MCF 10A (cell line): ENCODE data around the gene MICAL3. TPM values are rescaled to one million over a fixed set of nuclear protein-coding genes. Genes with fewer than 3 reads are reported as not detected.
"Not testable (repeated sequence)": the region's sequence is repeated elsewhere in the genome, so short reads cannot be mapped to it uniquely, and the experiment has no call there.

ENCODE experiments used
- BruUV-seq: library from RNA; stranded (reverse); fragments of 400-500 nt; replicated peaks from 2 replicates; lab custom pipeline; 2021; lab: Mats Ljungman, UMichigan
- CTCF ChIA-PET: fragments of 300-600 bp; sonication (Branson Sonifier 250); formaldehyde crosslinking; extraction: SDS; loops from one replicate; lab custom pipeline; 2021; ENCODE audit warnings: antibody characterized with exemption, inconsistent platforms; lab: Yijun Ruan, JAX
- POLR2A ChIA-PET: fragments of 300-600, 350-650 bp; sonication (Branson Sonifier 250); formaldehyde crosslinking; extraction: SDS; loops from one replicate; lab custom pipeline; 2020; ENCODE audit warnings: antibody characterized with exemption, inconsistent platforms; lab: Yijun Ruan, JAX
- DNase-seq: peaks from one replicate; pipeline ENCODE4 v3.0.0-alpha.2; 2018; ENCODE audit not compliant: unreplicated experiment
- H3K27ac Mint-ChIP-seq: one replicate; pipeline ENCODE4 v1.8.0; 2022; ENCODE audit warnings: mild to moderate bottlenecking, low read depth, mixed read lengths; ENCODE audit not compliant: unreplicated experiment
- H3K27me3 Mint-ChIP-seq: one replicate; pipeline ENCODE4 v1.8.0; 2022; ENCODE audit warnings: mixed read lengths; ENCODE audit not compliant: insufficient read depth, unreplicated experiment
- H3K36me3 Mint-ChIP-seq: one replicate; pipeline ENCODE4 v1.8.0; 2022; ENCODE audit warnings: mild to moderate bottlenecking, moderate library complexity, mixed read lengths; ENCODE audit not compliant: insufficient read depth, unreplicated experiment
- H3K4me1 Mint-ChIP-seq: one replicate; pipeline ENCODE4 v1.8.0; 2022; ENCODE audit warnings: mixed read lengths; ENCODE audit not compliant: insufficient read depth, unreplicated experiment
- H3K4me3 Mint-ChIP-seq: one replicate; pipeline ENCODE4 v1.8.0; 2022; ENCODE audit warnings: mild to moderate bottlenecking, moderate library complexity, mixed read lengths; ENCODE audit not compliant: unreplicated experiment
- H3K9me3 Mint-ChIP-seq: one replicate; pipeline ENCODE4 v1.8.0; 2022; ENCODE audit warnings: mixed read lengths; ENCODE audit not compliant: unreplicated experiment
- CTCF ChIP-seq: fragments of 200-600 bp; IDR thresholded peaks from one replicate; pipeline ENCODE4 v1.8.0; 2022; ENCODE audit warnings: antibody characterized with exemption, mild to moderate bottlenecking; ENCODE audit not compliant: unreplicated experiment
- intact Hi-C: fragments of 100-400 bp; cut with micrococcal nuclease; formaldehyde crosslinking; loops from 2 replicates; pipeline ENCODE4 v1.14.1; 2022
- total RNA-seq: library from RNA; stranded (reverse); gene quantifications from 2 replicates; pipeline ENCODE4 v1.2.3, GENCODE V29; 2022

The MICAL3 gene
- total RNA-seq, 1 experiment from 2014 or later: 54.1 TPM

DNA sequence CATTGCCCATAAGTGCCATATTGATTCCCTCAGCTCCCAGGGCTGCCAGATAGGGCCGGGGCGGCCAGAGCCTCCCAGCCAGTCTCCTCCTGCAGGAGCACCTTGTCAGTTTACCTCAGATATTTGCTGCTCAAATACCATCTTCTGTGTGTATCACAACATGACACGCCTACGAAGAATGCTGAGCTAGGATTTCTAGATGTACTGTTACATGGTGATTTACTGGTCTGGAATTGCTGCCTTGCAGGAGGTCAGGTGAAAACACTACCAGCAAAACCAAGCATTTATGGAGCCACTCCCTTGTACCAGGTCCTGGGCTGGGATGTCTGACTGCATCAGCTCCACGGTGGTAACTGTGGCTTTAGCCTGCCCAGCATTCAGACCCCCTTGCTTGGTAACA, 11.8 kb downstream of the MICAL3 start:
- H3K36me3 Mint-ChIP-seq: no peaks in the 10 kb centered on the region
- peaks cover 22% of the 10 kb centered on the region for H3K4me1 Mint-ChIP-seq
- ChIA-PET POLR2A (interaction anchor here (0.5 to 5.7 kb wide), 12 partner anchors 9 to 1434 kb away, joined by 3 to 69 read pairs (median 6); partner anchors contain the start of genes MICAL3 and PEX26), CTCF (interaction anchor here (0.8 to 4.8 kb wide), 8 partner anchors 8 to 182 kb away, joined by 3 to 28 read pairs (median 4); partner anchors contain the start of gene PEX26)
- no peak for DNase-seq
- no TSS peak for BruUV-seq
- intact Hi-C loops: no loop called here
- no peak for TF ChIP-seq CTCF
- peak overlapping the region; percentile 41 for H3K27ac Mint-ChIP-seq
- H3K27me3 Mint-ChIP-seq: no peaks in the 10 kb centered on the region
- no peaks in the 10 kb centered on the region for H3K9me3 Mint-ChIP-seq
- no peak overlapping the region for H3K4me3 Mint-ChIP-seq

- Mint-ChIP-seq H3K4me3 (no peak overlapping the region), H3K27me3 (no peaks in the 10 kb centered on the region), H3K4me1 (peaks cover 22% of the 10 kb centered on the region), H3K9me3 (no peaks in the 10 kb centered on the region), H3K27ac (no peak overlapping the region), H3K36me3 (peaks cover 5% of the 10 kb centered on the region)
- TF ChIP-seq CTCF: no peak
- intact Hi-C loops: no loop called here
- BruUV-seq: no TSS peak
- CTCF ChIA-PET: interaction anchor here (0.6 to 4.8 kb wide), 2 partner anchors 66 to 121 kb away, joined by 3 to 28 read pairs; partner anchors contain the start of gene PEX26
- DNase-seq: no peak
- POLR2A ChIA-PET: interaction anchor here (5.2 to 5.7 kb wide), 2 partner anchors 9 to 15 kb away, joined by 54 to 69 read pairs; partner anchors contain the start of gene MICAL3
These were observed 14.1 kb downstream of the MICAL3 start for GRCh38 chr22:18010266-18010665.

- Mint-ChIP-seq H3K36me3 (peaks cover 5% of the 10 kb centered on the region), H3K4me3 (no peak overlapping the region), H3K9me3 (no peaks in the 10 kb centered on the region), H3K27ac (no peak overlapping the region), H3K27me3 (no peaks in the 10 kb centered on the region), H3K4me1 (peaks cover 10% of the 10 kb centered on the region)
- ChIA-PET CTCF (interaction anchor here (0.7 to 1.0 kb wide), 2 partner anchors 67 to 178 kb away, joined by 4 read pairs; no protein-coding TSS in a partner anchor), POLR2A (interaction anchor here (0.8 kb wide), 1 partner anchor 31 kb away, joined by 4 read pairs; no protein-coding TSS in a partner anchor)
- no TSS peak for BruUV-seq
- intact Hi-C loops: loop anchor here (10.0 kb wide), 1 partner anchor 93 kb away; no protein-coding TSS in a partner anchor
- no peak for TF ChIP-seq CTCF
- DNase-seq: no peak
These were observed 16.2 kb downstream of the MICAL3 start for GRCh38 chr22:18008136-18008535.

DNA sequence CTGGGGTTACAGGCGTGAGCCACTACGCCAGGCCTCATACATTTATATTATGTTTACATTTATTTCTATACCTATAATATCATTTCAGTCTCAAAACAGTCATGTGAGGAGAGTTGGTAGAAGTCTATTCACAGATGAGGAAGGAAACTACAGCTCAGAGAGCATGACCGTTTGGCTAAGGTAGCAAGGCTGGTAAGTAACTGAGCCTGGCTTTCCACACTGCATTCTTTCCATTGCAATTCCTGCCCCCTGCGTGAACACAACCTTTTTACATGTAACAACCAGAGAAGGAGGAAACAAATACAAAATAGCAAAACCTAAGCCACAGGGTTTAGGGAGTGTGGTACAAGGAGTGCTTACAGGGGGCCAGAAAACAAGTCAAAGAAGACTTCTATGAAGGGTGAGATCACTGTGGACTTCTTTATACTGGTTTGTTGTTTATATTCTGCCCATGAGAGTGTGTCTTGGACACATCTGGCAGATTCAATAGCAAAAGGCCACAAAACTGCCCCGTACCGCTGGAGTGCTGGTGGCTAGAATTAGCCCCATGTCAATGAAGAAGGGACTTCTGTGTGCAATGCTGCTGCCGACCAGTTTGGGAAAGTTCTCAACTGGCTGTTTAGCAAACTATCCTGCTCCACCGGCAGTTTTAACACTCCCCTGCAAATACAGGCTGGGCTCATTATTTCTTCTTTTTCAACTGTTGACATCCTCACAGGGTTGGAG, 19.0 kb downstream of the MICAL3 start:
- Mint-ChIP-seq H3K27ac (no peak overlapping the region), H3K4me1 (peaks cover 7% of the 10 kb centered on the region), H3K27me3 (no peaks in the 10 kb centered on the region), H3K4me3 (no peak overlapping the region), H3K9me3 (no peaks in the 10 kb centered on the region), H3K36me3 (peaks cover 5% of the 10 kb centered on the region)
- ChIA-PET CTCF (interaction anchor here (9.4 kb wide), 1 partner anchor 69 kb away, joined by 100 read pairs; the partner anchor contains the start of gene PEX26), POLR2A (interaction anchor here (7.3 kb wide), 1 partner anchor 7 kb away, joined by 54 read pairs; no protein-coding TSS in a partner anchor)
- DNase-seq: no peak
- TF ChIP-seq CTCF: no peak
- no TSS peak for BruUV-seq
- intact Hi-C loops: loop anchor here (10.0 kb wide), 1 partner anchor 91 kb away; no protein-coding TSS in a partner anchor

- intact Hi-C loops: loop anchor here (1.0 to 10.0 kb wide), 5 partner anchors 21 to 171 kb away; no protein-coding TSS in a partner anchor
- Mint-ChIP-seq H3K36me3 (peaks cover 17% of the 10 kb centered on the region), H3K27ac (peak overlapping the region; percentile 99), H3K4me3 (peak overlapping the region; percentile 92), H3K4me1 (peaks cover 31% of the 10 kb centered on the region)
- not testable (repeated sequence) for BruUV-seq, DNase-seq, H3K9me3 Mint-ChIP-seq, H3K27me3 Mint-ChIP-seq
- POLR2A ChIA-PET: interaction anchor here (0.6 to 7.3 kb wide), 7 partner anchors 11 to 1601 kb away, joined by 3 to 59 read pairs (median 4); partner anchors contain the start of genes MICAL3 and PEX26
- CTCF ChIA-PET: interaction anchor here (0.6 to 9.4 kb wide), 13 partner anchors 11 to 172 kb away, joined by 3 to 100 read pairs (median 5); partner anchors contain the start of gene PEX26
These were observed 22.5 kb downstream of the MICAL3 start for GRCh38 chr22:18001894-18002315.
